HG03442 (cell line): Measurements from ENCODE around the gene PAQR5.
"Not testable (repeated sequence)": the region's sequence is repeated elsewhere in the genome, so short reads cannot be mapped to it uniquely, and the experiment has no call there.

Experiments used
- ATAC-seq: cut with Tn5 transposase; IDR thresholded peaks from one replicate; pipeline ENCODE4 v1.9.1; 2021; ENCODE audit warnings: mild to moderate bottlenecking, moderate library complexity; ENCODE audit not compliant: unreplicated experiment

PAQR5 gene

DNA sequence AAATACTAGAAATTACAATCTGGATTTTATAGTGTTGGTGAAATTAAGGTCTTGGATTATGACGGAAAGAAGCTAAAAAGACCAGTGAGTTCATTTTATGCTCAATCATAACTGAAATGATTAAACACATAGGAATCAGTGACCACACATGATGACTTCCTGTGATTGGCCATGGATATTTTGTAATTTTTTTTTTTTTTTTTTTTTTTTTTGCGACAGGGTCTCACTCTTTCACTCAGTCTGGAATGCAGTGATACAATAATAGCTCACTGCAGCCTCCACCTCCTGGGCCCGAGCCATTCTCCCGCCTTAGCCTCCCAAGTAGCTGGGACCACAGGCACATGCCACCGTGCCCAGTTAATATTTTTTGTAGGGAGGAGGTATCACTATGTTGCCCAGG is 47.4 kb downstream of the PAQR5 start:
- ATAC-seq, result no peak

DNA sequence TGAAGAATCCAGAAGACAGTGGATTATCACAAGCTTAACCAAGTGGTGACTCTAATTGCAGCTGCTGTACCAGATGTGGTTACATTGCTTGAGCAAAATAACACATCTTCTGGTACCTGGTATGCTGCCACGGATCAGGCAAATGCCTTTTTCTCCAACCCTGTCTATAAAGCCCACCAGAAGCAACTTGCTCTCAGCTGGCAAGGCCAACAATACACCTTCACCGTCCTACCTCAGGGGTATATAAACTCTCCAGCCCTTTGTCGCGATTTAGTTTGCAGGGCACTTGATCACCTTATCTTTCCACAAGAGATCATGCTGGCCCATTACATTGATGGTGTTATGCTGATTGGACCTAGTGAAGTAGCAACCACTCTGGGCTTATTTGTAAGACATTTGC is 52.6 kb downstream of the PAQR5 start:
- ATAC-seq, result no peak

DNA sequence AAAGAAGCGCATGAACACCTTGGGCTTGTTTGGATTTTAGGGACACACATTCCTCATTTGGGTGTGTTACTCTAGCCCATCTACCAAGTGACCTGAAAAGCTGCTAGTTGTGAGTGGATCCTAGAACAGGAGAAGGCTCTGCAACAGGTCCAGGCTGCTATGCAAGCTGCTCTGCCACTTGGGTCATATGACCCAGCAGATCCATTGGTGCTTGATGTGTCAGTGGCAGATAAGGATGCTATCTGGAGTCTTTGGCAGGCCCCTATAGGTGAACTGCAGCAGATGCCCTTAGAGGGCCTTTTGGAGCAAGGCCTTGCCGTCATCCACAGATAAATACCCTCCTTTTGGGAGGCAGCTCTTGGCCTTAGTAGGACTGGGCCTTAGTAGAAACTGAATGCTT is 53.2 kb downstream of the PAQR5 start:
- ATAC-seq, result no peak

DNA sequence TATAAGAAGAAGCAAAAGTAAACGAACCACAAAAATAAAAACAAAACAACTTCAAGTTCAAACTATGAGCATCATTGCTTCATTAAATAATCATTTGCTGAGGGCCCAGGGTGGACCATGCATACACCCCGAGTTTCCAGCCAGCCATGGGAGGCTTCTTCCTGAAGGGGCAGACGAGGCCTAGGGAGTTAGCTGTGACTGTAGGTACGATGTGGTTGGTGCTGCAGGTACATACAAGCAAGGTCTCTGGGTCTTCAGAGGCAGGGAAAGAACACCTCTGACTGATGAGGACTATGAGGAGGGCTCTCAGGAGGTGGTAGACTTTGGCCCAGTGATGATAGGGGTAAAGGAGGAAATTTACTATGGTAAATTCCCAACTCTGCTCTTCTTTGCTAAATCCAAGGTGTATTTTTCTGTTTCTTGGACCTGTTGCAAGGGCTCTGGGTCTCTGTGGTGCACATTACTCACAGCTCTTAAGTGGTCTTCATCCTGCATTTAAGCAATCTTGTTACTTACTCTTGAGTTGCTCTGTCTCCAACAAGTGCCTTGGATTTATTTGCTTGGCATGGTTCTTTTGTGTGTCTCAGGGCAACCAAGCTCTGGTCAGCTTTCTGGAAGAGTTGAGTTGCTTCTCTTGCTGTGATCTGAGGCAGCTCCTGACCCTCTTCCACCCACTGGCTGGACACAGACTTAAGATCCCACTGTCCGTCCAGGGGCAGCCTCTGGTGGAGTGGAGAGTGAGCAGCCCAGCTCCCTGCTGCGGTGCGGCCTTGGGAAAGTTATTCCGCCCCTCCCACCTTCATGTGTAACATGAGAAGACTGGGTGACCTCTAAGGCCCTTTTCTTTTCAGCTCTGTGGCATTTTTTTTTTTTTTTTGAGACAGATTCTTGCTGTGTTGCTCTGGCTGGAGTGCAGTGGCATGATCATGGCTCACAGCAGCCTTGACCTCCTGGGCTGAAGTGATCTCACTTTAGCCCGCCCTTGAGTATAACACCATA is 59.4 kb downstream of the PAQR5 start:
- ATAC-seq, result no peak

DNA sequence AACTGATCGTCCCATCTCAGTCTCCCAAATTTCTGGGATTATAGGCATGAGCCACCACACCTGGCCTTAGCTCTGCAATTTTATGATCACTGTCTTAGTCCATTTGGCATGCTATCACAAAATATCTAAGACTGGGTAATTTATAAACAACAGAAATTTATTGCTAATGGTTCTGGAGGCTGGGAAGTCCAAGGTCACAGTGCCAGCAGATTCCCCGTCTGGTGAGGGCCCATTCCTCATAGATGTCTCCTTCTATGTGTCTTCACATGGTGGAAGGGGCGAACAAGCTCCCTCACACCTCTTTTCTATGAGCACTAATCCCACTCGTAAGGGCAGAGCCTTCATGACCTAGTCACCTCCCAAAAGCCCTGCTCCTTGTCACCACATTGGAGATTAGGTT is 60.1 kb downstream of the PAQR5 start:
- no peak for ATAC-seq

DNA sequence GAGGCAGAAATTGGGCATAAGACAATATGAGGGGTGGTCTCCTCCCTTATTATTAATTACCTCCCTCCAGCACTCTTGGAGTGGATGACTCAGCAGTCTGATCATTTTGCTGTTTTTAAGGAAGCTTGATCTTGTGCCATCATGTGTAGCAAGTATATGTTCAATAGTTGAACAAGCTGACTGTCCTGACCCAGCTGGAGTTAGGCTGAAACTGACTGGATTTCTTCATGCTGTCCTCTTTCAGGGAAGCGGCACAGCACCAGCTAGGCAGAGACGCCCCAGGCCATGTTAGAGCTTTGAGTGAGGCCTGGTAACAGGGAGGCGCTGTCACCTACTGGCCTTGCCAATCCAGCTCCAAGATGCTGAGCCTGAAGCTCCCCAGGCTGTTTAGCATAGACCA is 61.0 kb downstream of the PAQR5 start:
- no peak for ATAC-seq

DNA sequence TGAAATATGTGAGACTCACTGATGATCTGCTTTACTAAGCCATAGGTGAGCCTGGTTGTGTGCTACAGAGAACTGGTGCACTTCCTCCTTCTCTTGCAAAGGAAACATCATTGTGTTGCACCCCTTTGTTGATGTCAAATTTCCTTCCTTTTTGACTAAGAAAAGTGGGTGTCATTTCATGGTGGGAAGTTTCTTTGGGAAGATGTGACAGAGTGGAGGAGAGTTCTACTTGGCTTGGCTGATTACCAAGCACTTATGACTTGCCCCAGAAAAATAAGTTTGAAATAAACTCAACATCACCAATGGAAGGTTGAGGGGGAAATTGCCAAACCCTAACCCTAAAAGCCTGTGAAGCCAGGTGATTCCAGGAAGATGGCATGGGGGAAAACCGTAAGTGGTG is 61.9 kb downstream of the PAQR5 start:
- no peak for ATAC-seq

DNA sequence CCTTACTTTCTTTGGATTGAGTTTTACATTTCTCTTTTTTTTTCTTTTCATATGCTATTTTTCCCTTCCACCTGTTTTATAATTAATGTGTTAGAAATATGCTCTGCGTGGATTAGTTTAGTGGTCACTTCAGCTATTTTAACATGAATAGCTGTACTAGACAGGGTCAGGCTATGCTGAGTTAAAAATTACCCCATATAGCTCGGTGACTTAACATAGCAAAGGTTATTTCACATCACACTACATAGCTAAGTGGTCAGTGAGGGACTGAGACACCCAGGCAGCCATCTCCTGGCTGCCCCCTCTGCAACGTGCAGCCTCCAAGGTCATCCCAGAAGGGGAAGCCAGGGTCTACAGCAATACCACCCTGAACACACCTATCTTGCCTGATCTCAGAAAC is 68.5 kb downstream of the PAQR5 start:
- no peak for ATAC-seq

DNA sequence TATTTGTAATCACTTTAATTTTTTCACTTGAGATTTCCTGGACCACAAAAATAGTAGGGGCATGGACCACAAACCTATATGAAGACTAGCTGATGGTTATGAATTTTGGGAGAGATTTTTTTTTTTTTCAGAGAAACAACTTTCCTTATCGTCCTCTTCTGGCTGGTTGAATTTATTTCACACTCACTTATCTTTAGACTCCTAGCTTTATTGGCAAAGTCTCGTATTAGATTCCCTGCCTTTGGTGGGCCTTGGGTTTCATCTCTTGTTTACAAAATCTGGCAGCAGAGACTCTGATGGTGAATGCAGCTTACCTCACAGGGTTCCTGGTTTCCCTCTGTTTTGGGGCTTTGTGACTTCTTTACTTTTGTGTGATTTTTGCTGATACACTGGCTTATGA is 70.9 kb downstream of the PAQR5 start:
- no peak for ATAC-seq

DNA sequence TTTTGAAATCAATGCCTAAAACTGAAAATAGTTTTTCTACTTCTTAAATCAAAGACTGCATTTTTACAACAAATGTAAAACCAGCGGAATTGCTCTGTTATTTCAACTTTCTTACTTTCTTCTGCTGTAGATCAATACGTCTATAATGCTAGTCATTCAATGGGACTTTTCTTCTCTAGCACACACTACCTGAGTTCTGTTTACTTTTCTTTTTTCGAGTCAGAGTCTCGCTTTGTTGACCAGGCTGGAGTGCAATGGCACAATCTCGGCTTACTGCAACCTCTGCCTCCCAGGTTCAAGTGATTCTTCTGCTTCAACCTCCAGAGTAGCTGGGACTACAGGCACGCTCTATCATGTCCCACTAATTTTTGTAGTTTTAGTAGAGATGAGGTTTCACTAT is 74.7 kb downstream of the PAQR5 start:
- no peak for ATAC-seq

DNA sequence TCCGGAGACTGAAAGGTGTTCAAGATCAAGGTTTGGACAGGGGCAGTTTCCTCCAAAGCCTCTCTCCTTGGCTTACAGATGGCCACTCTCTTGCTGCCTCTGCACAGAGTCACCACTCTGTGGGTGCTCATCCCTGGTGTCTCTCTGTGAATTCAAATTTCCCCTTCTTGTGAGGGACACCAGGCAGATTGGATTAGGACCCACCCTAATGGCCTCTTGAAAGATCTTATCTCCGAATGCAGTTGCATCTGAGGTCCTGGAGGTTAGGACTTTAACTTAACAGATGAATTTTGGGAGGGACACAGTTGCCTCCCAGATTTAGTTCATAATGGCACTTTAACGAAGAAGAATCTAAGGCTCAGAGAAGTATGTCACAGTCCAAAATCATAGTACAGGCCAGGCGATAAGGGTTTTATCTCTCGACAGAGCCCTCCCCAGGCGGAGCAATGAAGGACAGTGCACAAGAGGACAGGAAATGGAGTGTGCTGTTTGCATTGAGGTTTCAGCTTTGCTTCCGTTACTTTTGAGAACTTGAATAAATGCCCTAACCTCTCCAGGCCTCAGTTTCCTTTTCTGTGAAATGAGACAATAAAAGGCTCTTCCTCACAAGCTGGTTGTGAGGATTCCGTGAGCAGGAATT is 76.6 kb downstream of the PAQR5 start:
- no peak for ATAC-seq

DNA sequence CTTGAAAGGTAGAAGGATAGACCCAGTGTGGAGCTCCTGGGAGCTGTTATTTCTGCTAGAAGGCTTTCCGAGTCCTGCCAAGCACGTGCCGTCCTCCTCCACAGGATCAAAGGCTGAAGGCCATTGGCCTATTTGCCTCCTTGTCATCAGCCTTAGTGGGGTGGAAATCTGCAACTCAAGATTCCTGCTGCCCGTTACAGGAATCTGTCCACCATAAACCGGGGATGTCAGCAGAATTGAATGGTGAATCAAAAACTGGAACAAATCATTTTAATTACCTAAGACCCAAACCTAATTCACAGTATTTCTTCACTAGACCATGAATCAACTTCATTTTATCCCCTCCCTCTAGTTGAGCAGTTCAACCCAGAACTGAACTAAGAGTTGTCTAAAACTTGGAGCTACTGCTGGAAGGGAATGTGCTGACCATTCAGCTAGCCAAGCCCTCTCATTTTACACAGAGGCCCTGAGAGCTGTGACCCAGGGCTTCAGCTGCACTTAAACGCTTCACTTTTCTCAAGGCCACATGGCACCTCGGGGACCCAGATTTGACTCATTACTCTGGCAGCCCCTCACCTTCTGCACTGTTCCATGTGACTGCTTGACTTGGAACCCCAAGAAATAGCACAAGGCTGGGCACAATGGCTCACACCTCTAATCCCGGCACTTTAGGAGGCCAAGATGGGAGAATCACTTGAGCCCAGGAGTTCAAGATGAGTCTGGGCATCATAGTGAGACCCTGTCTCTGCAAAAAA is 78.7 kb downstream of the PAQR5 start:
- no peak for ATAC-seq

DNA sequence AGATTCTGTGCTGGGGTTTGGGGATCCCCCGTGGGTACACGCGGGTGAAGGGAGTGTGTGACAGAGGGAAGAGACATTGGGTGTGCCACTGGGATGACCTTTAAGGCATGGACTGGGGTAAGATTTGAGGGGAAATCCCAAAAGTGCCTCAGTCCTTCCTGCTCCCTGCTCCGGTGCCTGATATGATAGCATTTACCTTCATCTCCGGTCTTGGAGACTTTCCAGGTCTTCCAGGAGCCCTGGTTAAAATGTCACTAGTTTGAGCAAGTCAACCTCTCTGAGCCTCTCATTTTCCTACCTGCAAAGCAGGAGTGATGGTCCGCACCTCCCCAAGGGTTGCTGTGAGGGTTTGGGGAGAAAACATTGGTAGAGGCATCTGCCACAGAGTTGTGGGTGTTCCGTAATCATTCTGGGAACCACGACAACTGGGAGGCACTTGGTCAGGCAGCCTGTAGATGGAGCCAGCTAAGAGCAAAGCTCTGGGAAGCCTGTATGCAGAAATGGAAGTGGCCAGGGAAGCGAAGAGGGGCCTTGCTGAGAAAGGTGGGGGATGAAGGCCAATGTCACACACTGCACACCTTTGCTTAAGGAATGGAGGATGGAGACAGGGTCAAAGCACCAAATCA is 81.5 kb downstream of the PAQR5 start:
- ATAC-seq, result no peak

DNA sequence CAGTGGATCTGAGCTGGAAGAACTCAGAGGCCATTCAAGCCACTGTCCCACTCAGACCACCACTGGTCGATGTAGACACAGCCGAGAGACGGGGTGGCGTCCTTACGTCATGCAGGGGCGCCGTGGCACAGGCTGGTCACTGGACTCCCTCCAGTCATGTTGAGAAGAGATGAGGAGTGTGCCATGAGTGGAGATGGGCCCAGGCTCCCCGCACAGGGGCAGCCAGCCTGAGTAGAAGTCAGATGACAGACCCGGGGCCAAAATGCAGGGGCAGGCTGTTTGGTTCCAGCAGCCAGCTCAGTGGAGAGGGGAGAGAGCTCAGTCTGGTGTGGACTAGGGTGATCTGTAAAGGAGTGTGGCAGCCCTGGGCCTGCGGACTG is 82.0 kb downstream of the PAQR5 start:
- no peak for ATAC-seq

DNA sequence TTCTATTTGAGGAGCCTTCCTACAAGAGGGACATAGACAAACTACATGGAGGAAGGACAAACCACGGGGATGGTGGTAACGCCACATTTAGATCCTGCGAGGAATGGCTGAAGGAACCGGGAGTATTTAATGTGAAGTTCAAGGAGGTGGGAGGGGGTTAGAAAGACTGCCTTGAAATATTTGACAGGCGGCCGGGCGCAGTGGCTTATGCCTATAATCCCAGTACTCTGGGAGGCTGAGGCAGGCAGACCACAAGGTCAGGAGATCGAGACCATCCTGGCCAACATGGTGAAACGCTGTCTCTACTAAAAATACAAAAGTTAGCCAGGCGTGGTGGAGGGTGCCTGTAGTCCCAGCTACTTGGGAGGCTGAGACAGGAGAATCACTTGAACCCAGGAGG is 83.5 kb downstream of the PAQR5 start:
- ATAC-seq, result not testable (repeated sequence)

DNA sequence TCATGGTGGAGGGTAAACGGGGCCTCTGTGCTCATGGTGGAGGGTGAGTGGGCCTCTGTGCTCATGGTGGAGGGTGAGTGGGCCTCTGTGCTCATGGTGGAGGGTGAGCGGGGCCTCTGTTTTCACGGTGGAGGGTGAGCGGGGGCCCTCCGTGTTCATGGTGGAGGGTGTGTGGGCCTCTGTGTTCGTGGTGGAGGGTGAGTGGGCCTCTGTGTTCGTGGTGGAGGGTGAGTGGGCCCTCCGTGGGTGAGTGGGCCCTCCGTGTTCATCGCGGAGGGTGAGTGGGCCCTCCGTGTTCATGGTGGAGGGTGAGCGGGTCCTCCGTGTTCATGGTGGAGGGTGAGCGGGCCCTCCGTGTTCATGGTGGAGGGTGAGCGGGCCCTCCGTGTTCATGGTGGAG is 85.4 kb downstream of the PAQR5 start:
- ATAC-seq, result not testable (repeated sequence)

DNA sequence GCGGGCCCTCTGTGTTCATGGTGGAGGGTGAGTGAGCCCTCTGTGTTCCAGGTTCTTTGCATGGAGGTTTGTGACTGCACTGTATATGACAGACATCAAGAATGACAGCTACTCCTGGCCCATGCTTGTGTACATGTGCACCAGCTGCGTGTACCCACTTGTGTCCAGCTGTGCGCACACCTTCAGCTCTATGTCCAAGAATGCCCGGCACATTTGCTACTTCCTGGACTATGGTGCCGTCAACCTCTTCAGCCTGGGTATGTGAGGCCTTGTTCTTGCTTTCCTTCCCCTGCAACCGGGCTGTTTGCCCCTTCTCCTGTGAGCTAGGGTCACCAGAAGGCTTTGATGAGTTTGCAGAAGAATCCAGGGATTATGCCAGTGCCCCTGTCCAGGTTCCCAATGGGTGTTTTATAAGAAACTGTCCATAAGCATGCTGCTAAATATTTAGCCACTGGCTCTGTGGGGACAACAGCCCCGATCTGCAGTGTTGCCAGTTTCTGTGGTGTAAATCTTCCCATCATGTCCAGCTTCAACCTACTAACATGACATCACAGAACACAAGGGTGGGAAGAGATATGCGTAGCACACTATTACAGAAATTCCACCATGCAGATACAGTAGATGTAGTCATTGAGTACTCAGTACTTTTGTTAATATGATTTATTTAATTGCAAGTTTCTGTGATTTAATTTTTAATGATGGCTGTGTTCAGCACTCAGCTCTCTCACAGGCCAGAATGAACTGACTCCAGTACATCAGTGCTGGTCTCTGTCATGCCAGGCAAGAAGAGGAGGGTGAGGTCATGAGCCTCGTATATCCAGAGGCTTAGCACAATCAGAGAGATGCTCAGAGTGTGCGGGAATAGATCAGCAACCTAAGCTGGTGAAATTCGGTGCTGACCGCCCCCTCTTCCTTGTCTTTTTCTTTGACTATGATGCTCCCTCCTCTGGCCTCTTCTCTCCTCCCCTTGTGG is 86.2 kb downstream of the PAQR5 start:
- ATAC-seq, result no peak

DNA sequence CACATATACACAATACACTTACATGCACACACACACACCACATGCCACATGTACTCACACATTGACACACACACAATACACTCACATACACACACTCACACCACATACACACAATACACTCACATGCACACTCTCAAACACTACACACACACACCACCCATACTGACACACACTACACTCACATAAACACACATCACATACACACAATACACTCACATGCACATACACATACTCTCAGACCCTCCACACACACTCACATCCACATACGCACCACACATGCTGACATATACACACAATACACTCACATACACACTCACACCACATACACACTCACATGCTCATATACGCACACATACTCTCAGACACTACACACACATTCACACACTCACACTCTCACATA is 87.1 kb downstream of the PAQR5 start:
- ATAC-seq, result no peak

DNA sequence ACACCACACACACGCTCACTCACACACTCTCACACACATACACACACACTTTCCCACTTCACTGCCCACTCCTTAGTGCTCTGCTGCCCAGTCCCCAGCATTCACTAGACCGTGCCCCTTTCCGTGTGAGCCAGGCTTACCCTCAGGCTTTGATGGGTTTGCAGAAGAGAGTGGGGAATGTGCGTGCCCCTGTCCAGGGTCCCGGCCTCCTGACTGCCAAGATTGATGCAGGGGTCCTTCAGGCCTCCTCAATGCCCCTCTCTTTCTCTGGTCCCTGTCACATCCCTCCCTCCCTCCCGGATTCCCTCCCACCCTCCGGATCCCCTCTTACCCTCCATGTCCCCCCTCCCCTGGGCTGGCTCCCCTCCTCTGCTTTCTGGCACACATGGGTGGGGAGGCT is 87.6 kb downstream of the PAQR5 start:
- no peak for ATAC-seq

DNA sequence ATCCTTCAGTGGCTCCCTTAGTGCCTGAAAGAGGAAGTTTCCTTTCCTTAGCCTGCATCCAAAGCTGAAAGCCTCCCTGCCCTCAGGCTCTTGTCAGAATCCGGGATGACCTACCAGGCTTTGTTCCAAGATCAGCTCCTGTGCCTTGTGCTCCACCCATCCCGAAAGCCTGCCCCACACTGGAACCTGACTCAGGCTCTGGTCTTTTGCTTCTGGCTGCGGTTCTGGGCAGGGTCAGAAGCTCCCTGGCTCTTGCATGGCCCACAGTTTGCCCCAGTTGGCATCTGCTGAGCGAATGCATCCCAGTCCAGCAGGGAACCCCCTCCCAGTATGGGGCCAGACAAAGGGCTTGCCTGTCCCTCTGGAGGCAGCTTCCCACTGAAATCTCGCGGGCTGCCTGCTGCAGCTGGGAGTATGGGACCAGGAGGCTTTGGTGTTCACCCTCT is 89.6 kb downstream of the PAQR5 start:
- no peak for ATAC-seq
